HG03159 (cell line): ENCODE data around the gene PSG6.
"Not testable (repeated sequence)": the region's sequence is repeated elsewhere in the genome, so short reads cannot be mapped to it uniquely, and the experiment has no call there.

Experiments used
- ATAC-seq: cut with Tn5 transposase; IDR thresholded peaks from one replicate; pipeline ENCODE4 v1.9.1; 2021; ENCODE audit warnings: mild to moderate bottlenecking, moderate library complexity; ENCODE audit not compliant: unreplicated experiment

Gene PSG6

GRCh38 chr19:42917634-42918033 is at the start of gene PSG6:
PSG6 (minus strand) TSS chr19:42917894; CDS start chr19:42917792, 102 bp downstream.
- ATAC-seq = not testable (repeated sequence)

- no peak for ATAC-seq
These were observed 47.5 kb upstream of the PSG6 start for GRCh38 chr19:42965176-42965575.

GRCh38 chr19:42961119-42961518 is 43.4 kb upstream of the PSG6 start:
- no peak for ATAC-seq

- ATAC-seq = not testable (repeated sequence)
These were observed 34.4 kb upstream of the PSG6 start for GRCh38 chr19:42952126-42952525.

- not testable (repeated sequence) for ATAC-seq
These were observed 33.8 kb upstream of the PSG6 start for GRCh38 chr19:42951476-42951875.

GRCh38 chr19:42942187-42942789 is 24.6 kb upstream of the PSG6 start:
- ATAC-seq = no peak

GRCh38 chr19:42937107-42937506 is 19.4 kb upstream of the PSG6 start, which contains the start of gene PSG7:
PSG7 (minus strand) TSS chr19:42937207; CDS start chr19:42937076, 131 bp downstream.
- ATAC-seq = not testable (repeated sequence)

GRCh38 chr19:42934726-42935125 is 17.0 kb upstream of the PSG6 start:
- ATAC-seq = not testable (repeated sequence)

- not testable (repeated sequence) for ATAC-seq
These were observed 16.5 kb upstream of the PSG6 start for GRCh38 chr19:42934183-42934582.

GRCh38 chr19:42933412-42933811 is 15.7 kb upstream of the PSG6 start:
- not testable (repeated sequence) for ATAC-seq

GRCh38 chr19:42932485-42933101 is 14.9 kb upstream of the PSG6 start:
- not testable (repeated sequence) for ATAC-seq

GRCh38 chr19:42930214-42930613 is 12.5 kb upstream of the PSG6 start:
- not testable (repeated sequence) for ATAC-seq

- ATAC-seq = no peak
These were observed 11.2 kb upstream of the PSG6 start for GRCh38 chr19:42928896-42929295.

GRCh38 chr19:42926781-42927180 is 9.1 kb upstream of the PSG6 start:
- ATAC-seq = no peak

GRCh38 chr19:42923106-42923505 is 5.4 kb upstream of the PSG6 start:
- ATAC-seq = not testable (repeated sequence)

- ATAC-seq = not testable (repeated sequence)
These were observed 3.3 kb upstream of the PSG6 start for GRCh38 chr19:42920971-42921370.

GRCh38 chr19:42919757-42920079 is 2.0 kb upstream of the PSG6 start:
- ATAC-seq = no peak

- ATAC-seq = not testable (repeated sequence)
These were observed 1.5 kb upstream of the PSG6 start for GRCh38 chr19:42919070-42919756.

- not testable (repeated sequence) for ATAC-seq
These were observed 829 bp upstream of the PSG6 start for GRCh38 chr19:42918377-42919069.

GRCh38 chr19:42916931-42917330 is 763 bp downstream of the PSG6 start:
- ATAC-seq = not testable (repeated sequence)

GRCh38 chr19:42913516-42913915 is 4.2 kb downstream of the PSG6 start:
- not testable (repeated sequence) for ATAC-seq
